Measurements from ENCODE around the gene PIAS4.
"Not testable (repeated sequence)": the region's sequence is repeated elsewhere in the genome, so short reads cannot be mapped to it uniquely, and the experiment has no call there.

PIAS4 gene

GRCh38 chr19:3986260-3987041 lies 21.1 kb upstream of the PIAS4 start:
- peak overlapping the region; percentile 84 for H3K4me3 ChIP-seq (ENCODE audit: low read depth, low read length)
- peak; percentile 77 for DNase-seq (ENCODE audit: low read depth, low spot score)
- peak; percentile 56 for TF ChIP-seq CTCF (IDR thresholded peaks at IDR 0.05; ENCODE audit: low read depth, low read length)
- in situ Hi-C loops (cut with HindIII; ENCODE audit: low sequenced_read_pairs) = no loop called here

GRCh38 chr19:3987619-3988371 lies 19.7 kb upstream of the PIAS4 start:
- in situ Hi-C loops (cut with HindIII; ENCODE audit: low sequenced_read_pairs) = no loop called here
- peak; percentile 93 for TF ChIP-seq CTCF (IDR thresholded peaks at IDR 0.05; ENCODE audit: low read depth, low read length)
- DNase-seq (ENCODE audit: low read depth, low spot score) = peak; percentile 82

GRCh38 chr19:3990815-3991117 lies 16.8 kb upstream of the PIAS4 start:
- TF ChIP-seq CTCF (IDR thresholded peaks at IDR 0.05; ENCODE audit: low read depth, low read length) = no peak
- in situ Hi-C loops (cut with HindIII; ENCODE audit: low sequenced_read_pairs) = no loop called here
- DNase-seq (ENCODE audit: low read depth, low spot score) = no peak
- no peak overlapping the region for H3K4me3 ChIP-seq (ENCODE audit: low read depth, low read length)

More at GRCh38 chr19:3987619-3988371, 19.7 kb upstream of the PIAS4 start:
- H3K4me3 ChIP-seq (ENCODE audit: low read depth, low read length) = peak overlapping the region; percentile 8

- no peak for TF ChIP-seq CTCF (IDR thresholded peaks at IDR 0.05; ENCODE audit: low read depth, low read length)
- in situ Hi-C loops (cut with HindIII; ENCODE audit: low sequenced_read_pairs) = no loop called here
- H3K4me3 ChIP-seq (ENCODE audit: low read depth, low read length) = no peak overlapping the region
- DNase-seq (ENCODE audit: low read depth, low spot score) = no peak
These were observed 11.9 kb upstream of the PIAS4 start for GRCh38 chr19:3995607-3996006.

- in situ Hi-C loops (cut with HindIII; ENCODE audit: low sequenced_read_pairs); H3K4me3 ChIP-seq (ENCODE audit: low read depth, low read length); DNase-seq (ENCODE audit: low read depth, low spot score): not testable (repeated sequence)
These were observed 8.7 kb upstream of the PIAS4 start for GRCh38 chr19:3998667-3999412.

GRCh38 chr19:4000798-4001197 lies 6.7 kb upstream of the PIAS4 start:
- H3K4me3 ChIP-seq (ENCODE audit: low read depth, low read length); DNase-seq (ENCODE audit: low read depth, low spot score); in situ Hi-C loops (cut with HindIII; ENCODE audit: low sequenced_read_pairs): not testable (repeated sequence)

- H3K4me3 ChIP-seq (ENCODE audit: low read depth, low read length); in situ Hi-C loops (cut with HindIII; ENCODE audit: low sequenced_read_pairs); DNase-seq (ENCODE audit: low read depth, low spot score): not testable (repeated sequence)
These were observed 2.1 kb upstream of the PIAS4 start for GRCh38 chr19:4005436-4005835.

Data from astrocyte of the spinal cord (primary cell).